GM19025 (cell line): Measurements from ENCODE around the gene ACIN1.

Experiments used
- ATAC-seq: cut with Tn5 transposase; IDR thresholded peaks from one replicate; pipeline ENCODE4 v1.9.1; 2021; ENCODE audit warnings: mild to moderate bottlenecking, low read depth, moderate library complexity; ENCODE audit not compliant: unreplicated experiment

Gene ACIN1

DNA sequence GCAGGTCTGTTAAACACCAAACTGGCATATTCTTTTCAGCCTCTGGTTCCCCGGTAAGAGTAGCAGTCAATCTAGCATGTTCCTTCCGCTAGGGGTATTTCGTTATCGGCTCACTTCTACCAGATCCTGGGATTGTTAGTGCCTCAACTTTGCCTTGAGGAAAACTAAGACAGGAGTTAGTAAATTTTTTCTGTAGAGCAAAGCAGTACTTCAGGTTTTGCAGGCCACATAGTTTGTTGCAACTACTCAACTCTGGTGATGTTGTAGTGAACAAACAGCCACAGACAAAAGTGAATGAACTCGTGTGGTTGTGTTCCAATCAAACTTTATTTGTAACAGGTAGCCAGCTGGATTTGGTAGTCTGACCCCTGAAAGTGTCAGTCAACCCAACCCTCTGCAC is 31.3 kb downstream of the ACIN1 start:
- ATAC-seq, result no peak

DNA sequence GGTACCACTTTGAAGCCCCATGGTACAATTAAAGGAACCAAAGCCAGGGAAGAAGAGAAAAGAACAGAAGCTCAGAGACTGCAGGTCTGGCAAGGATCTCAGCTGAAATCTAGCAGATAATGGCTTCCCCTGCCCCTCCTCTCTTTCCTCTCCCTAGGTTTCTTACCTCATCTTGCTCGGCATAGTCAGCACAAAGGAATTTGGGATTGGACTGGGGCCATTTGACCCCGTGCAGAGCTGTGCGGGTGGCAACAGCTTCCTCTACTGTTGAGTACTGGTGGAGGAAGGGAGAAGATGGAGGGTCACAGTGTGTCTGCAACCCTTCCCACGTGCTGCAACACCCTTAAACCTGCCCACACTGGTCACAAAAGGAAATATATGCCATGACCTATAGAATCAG is 32.9 kb downstream of the ACIN1 start:
- ATAC-seq, result no peak

DNA sequence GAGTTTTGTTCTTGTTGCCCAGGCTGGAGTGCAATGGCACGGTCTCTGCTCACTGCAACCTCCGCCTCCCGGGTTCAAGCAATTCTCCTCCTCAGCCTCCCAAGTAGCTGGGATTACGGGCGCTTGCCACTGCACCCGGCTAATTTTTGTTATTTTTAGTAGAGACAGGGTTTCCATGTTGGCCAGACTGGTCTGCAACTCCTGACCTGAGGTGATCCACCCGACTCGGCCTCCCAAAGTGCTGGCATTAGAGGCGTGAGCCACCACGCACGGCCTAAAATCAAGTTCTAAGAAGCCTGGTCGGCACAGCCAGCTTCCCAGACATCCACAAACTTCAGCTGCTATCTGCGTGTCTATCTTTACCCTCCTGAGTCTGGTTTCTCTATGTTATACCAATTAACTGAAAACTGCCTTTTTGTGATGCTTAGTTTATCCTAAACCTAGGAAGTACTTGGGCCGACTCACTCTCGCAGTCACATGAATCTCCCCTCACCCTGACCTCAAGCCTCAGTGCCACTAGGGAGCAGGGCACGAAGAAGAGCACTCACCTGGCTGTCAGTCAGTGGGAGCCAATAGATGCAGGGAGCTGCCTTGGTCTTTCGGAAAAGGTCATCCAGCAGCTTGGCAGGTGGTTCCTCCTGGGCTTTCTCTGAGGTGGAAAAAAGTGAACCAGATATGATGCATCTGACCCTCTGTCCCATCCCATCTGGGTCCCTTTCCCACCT is 34.2 kb downstream of the ACIN1 start:
- no peak for ATAC-seq

DNA sequence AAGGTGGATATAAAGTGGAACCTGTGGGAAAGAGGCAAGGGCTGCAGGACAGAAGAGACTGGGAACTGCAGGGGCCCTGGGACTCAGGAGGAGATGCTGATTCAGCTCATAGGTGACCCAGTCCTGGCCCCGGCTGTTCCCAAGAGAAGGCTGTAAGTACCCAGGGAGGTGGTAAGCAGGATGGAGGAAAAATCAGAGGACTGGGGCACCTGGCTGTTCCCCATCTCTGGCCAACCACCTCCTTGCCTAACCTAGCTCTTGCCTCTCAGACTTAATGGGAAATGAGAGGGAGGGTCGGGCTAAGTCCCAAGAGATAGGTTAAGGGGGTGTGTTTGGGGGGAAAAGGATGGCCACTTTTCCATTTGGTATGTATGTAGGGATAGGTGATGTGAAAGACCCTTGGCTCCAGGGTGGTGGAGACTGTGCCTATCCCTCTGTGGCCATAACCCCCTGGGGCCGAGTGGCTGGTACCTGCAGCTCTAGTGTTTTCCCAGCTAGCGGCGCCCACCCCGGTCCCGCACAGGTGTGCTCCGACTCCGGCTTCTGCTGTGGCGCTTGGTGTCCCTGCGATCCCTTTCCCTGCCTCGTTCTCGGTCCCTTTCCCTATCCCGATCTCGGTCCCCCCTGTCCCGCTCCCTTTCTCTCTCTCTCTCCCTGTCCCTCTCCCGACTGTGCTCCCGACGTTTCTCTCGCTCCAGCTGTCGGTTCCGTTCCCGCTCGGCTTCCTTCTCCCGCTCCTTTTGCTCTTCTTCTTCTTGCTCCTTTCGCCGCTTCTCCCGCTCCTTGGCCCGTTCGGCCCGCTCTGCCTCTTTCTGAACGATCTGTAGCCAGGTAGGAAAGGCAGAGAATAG is 36.1 kb downstream of the ACIN1 start:
- no peak for ATAC-seq

DNA sequence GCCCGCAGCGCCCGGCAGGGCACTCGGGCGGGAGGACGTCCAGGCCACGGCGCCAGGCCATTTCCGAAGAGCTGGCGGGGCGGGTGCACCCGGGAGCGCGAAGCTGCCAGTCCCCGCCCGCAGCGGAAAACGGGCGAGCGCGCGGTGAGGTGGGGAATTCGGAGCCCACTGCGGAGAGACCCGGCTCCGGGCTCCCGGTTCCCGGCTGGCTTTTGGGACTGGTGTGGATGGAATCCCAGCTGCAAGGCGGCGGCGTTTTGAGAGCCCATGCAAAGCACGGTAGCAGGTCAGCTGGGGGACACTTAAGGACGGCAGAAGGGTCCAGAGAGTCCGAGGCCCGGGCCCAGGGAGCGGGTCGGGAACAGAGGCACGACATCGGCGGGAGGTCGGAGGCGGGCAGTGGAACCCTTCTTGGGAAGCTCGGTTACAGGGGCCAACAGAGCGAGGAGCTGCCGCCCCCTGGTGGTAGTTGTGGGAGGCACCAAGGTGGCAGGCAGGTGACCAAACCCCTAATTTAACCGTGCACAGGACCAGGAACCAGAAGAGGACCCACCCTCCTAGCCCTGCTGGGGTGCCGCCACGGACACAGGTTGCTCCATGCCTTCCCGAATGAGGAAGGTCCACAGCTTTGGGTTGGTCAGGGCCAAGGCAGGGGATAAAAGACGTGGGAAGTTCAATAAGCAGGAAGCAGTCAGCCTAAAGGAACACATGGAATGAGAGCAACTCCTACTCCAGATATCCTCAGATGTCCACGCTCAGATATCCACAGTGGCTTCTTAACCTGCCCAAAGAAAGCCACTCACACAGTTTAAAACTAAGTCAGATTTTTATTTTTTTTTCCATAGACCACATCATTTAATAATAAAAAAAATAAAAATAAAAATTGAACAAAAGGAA is 36.9 kb downstream of the ACIN1 start:
- peak; percentile 45 for ATAC-seq

DNA sequence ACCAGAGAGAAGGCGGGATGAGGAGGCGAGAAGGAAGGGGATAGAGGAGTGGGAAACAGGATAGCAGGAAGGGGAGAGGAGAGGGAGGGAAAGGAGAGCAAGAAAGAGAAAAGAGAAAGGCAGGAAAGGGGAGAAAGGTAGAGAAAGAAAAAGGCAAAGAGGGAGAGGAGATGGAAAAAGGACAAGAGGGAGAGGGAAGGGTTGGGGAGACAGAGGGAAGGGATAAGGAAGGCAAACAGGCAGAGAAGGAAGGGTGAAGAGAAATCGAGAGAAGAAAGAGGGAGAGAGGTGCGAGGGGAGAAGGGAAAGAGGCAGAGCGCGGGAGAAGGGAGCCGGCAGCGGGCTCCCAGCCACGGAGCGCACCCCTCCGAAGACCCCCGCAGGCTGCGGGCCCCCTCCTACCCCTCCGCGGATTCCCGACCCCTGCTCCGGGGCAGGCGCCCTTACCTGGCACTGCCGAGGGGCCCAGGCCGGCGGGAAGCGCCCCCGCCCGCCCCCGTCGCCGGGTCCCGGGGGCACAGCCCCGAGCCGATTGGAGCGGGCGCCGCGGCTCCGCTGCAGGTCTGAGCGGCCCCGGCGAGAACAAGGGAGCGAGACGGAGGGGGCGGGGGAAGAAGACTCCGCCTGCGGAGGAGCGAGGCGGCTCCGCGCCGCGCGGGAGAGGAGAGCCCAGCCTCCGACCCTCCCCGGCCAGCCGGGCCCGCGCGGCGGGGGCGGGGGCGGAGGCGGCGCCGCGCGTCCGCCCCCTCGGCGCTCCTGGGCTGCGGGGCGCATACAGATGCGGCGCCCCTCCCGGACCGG is 37.8 kb downstream of the ACIN1 start, which contains the start of gene CDH24:
CDH24 (minus strand) TSS at position 565 of the 801 bp plus-strand sequence. CDS start 1,787 bp downstream, outside the sequence.
- ATAC-seq, result peak; percentile 57

DNA sequence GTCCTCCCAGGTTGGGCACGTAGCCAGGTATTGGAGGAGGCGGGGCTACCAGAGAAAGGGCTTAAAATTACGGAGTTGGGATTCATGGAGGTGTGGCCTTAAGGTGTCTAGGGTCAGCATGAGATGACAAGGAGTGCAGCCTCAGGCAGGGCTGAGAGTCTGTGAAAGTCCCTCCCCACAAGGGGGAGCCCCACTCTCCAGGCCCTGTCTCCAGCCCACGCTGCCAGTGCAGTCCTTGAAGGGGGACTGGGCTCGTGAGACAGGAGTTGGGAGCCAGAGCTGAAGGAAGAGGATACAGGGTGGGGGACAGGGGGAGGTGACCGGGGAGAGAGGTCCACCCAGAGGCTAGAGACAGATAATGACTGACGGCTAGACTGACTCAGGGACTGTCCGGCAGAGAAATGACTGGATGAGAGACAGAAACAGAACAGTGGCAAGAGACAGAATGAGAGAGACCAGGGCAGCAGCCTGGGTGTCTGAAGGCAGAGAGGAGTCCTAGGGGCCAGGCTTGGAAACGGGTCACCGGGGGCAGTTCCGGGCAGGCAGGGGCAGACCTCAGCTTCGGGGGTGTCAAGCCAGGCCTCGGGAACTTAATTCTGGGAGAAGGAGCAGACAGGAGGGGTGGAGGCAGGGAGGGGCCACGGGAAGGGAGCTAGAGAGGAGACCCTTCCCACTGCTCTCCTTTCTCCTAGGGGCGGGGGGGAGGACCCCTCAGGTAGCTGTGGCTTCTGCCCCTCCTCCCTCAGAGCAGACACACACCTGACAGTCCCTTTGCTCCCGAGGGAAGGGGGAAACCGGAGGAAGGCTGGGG is 38.6 kb downstream of the ACIN1 start:
- ATAC-seq, result peak; percentile 47

DNA sequence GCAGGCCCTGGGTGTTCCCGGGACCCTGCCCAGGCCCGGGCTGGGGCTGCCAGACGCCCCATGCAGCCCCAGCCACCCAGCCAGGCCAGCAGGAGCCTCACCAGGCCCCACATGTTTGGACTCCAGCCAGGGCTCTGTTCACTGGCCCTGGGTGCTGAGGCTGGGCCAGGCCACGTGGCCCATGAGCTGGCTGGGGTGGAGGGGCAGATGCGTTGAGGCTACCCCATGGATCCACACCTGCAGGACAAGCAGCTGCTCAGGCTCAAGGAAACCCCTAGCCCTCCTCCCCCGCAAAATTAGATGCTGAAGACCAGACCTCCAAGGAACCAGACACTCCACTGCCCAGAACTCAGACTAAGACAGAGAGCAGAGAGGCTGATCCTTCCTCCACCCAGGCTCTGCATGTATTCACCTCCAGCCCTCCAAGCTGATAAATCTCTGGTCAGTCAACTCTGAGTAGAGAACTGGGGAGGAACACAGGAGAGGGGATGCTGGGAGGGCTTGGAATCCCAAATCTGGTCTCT is 39.3 kb downstream of the ACIN1 start:
- ATAC-seq, result no peak

DNA sequence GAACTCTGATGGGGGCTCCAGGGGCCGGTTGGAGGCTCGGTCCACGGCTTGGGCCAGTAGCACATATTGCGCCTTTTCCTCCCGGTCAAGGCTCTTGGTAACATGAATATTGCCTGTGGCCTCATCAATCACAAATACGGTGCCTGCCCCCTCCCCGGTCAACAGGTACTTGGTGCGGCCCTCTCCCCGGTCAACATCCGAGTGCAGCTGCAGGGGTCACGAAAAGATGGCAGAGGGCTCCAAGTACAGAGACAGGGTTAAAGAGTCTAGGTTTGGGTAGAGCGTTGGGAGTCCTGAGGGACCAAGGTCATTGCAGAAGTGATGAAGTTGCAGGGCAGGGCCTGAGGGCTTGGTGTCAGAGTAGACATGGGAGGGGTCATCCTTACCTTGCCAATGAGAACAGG is 39.8 kb downstream of the ACIN1 start:
- ATAC-seq, result no peak

DNA sequence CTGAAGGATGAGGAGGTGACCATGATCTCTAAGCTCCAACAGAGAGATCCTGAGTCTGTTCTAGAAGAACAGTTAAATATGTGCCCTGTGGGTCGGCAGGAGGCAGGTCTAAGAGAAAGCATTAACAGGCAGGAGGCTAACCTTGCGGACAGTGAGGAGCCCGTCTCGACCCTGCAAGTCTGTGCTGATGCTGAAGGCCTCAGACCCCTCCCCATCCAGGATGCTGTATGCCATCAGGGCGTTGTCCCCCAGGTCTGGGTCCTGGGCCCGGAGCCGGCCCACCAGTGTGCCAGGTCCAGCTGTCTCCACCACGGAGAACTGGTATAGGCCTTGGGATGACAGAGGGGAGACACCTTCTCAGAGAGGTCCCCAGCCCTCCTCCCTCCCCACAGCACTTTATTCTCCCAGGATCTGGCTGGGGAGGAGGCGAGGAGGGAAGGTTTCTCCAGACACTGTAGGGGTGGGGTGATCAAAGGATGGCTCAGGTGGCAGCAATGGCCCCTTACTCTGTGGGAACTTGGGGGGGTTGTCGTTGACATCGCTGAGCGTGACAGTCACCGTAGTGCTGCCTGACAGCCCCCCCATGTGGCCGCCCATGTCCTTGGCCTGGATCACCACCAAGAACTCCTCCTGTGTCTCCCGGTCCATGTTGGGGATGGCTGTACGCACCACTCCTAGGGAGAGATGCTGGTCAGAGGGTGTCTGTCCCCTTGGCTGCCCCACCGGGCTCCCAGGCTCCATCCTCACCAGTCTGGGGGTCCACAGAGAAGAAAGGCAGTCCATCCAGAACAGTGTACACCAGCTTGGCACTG is 40.7 kb downstream of the ACIN1 start:
- ATAC-seq, result no peak

DNA sequence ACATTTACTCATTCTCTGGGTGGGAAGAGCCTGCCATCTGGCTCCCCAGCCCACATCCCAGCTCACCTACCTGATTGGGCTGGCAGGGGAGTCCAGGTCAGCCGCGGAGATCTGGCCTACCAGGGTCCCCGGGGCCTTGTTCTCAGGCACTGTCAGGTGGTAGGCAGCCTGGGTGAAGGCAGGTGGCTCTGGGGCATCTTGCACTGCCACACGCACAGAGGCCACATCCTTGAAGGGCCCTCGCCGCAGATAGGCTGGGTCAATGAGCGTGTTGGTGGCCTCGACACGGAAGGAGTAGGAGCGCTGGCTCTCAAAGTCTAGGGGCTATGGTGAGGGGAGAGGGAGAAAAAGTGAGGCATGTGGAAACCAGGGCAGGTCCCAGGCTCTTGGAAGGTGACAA is 41.5 kb downstream of the ACIN1 start:
- no peak for ATAC-seq

DNA sequence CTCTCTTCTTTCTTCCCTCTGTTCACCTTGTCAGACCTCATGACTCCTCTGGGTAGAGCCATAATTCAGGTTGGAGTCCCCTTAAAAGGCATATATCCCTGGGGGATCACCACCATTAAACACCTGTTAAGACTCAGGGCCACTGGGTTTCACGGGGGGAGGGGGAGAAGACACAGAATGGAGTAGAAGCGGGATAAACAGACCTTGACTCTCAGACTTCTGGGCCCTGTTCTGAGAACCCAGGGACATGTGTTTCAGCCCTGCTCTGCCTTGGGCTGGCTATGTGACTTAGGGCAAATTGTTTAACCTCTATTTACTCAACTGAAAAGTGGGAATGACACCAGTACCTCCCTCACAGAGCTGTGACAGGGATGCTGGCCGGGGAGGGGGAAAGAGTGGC is 42.3 kb downstream of the ACIN1 start:
- ATAC-seq, result no peak

DNA sequence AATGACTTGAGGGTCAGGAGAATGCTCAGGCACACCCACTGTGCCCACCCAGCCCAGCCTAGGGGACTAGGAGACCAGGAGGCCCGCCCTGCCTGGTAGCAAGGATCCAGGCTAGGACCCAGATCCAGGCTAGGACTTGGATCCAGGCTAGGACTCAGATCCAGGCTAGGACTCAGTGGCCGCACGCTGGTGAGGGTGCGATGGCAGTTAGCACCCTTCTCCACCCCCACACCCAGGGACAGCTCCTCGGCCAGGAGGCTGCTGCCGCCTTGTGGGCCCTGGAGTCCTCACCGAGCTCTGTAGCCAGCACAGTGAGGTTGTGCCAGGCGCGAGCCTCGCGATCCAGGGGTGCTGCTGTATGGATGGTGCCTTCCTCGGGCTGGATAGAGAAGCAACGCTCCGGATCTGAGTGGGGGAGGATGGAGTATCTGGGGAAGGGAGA is 42.7 kb downstream of the ACIN1 start:
- ATAC-seq, result no peak

DNA sequence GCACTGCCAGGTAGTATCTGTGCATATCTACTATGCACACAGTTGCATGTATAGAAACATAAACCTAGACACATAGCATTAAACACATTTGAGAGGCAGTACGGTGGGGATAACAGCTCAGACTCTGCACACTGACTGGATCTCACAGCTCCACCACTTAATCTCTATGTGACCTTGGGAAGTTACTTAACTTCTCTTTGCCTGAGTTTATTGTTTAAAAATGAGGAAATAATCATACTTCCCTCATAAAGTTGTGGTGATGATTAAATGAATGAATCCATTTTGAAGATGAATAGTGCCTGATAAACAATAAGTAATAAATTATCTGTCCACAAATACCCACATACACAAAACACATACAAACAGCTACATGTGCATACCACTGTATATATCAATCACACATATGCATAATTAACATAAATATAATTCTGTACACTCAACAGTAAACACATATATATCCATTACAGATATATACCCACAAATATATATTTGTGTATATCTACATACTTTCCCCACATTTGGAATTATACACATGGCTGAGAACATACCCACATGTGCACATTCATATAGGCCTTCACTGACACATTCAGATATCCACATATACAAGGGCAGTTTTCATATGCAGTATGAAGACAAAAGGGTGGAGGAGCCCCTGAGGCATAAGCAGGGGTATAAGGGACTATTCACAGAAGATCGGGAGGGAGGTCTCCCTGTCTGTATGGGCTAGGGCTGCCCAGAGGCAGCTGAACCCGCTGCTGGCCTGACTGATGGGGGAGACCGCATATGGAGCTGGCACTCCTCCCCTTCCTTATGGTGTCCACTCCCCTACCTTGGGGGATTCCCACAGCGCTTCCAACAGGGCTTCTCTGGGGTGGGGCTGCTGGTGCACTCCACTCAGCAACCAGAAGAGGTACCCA is 43.5 kb downstream of the ACIN1 start:
- ATAC-seq, result no peak

DNA sequence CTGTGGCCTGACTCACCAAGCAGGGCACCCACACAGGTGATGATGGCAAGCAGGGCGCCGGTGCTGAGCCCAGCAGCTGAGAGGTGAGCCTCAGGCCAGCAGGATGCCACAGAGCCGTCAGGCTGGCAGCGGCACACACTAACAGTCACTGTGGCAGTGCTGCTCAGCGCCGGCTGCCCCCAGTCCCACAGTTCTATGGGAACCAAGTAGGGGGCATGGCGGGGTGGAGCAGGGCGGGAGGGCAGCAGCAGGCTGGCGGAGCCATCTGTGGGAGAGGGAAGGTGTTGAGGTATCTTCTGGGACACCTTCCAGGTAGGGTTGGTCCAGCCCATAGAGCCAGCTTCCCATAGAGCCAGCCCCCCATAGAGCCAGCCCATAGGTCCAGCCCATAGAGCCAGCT is 45.9 kb downstream of the ACIN1 start:
- no peak for ATAC-seq

DNA sequence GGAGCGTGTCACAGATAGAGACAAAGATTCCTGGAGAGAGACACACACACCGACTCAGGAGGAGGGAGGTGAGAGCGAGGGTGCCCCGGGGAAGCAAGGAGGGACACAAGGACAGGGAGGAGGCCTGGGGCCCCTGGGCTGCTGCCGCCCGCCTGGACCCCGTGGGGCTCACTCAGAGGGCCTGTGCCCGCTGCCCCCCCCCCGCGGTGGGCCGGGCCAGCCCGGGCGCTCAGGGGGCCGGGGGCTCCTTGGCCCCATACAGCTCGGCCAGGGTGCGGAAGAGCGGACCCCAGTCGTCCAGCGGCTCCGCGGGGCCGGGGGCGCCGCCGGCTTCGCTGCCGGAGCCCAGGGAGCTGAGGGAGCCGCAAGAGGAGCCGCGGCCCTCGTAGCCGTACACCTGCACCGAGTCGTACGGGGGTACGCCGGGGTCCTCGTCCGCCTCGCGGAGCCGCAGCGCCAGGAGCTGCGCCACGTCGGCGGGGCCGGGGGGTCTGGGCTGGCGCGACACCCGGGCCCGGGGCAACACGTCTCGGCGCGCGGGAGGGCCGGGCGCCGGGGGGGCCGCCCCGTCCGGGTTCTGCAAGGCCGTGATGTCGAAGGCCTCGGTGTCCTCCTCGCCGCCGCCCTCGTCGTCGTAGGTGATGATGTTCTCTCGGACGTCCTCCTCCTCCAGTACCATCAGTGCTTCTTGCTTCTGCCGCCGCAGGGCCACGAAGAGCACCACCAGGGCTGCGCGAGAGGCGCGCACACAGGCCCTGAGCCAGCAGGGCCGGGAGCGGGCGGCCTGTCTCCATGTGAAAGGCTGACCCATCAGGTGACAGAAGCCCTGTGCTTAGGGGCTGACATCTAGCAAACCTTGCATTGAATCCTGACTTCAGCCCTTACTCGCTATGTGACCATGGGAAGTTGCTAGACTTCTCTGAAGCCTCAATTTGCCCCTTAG is 46.9 kb downstream of the ACIN1 start:
- ATAC-seq, result no peak
